ENCODE measurements around the gene CALR3.
A peak's percentile ranks its signal among the peaks of the same experiment; 100 is the strongest.
"Not testable (repeated sequence)": the region's sequence is repeated elsewhere in the genome, so short reads cannot be mapped to it uniquely, and the experiment has no call there.

CALR3 gene

GRCh38 chr19:16482745-16483144 is 13.2 kb downstream of the CALR3 start:
- H3K4me3 Mint-ChIP-seq = no peak overlapping the region
- H3K4me1 Mint-ChIP-seq = no peaks in the 10 kb centered on the region
- H3K36me3 Mint-ChIP-seq (ENCODE audit: low read depth) = no peaks in the 10 kb centered on the region
- no peak overlapping the region for H3K27ac Mint-ChIP-seq
- H3K9me3 Mint-ChIP-seq = no peaks in the 10 kb centered on the region
- no peaks in the 10 kb centered on the region for H3K27me3 Mint-ChIP-seq (ENCODE audit: low read depth)
- TF ChIP-seq CTCF (IDR thresholded peaks at IDR 0.05; ENCODE audit: unreplicated experiment in 3 of 3) = no peak

DNA sequence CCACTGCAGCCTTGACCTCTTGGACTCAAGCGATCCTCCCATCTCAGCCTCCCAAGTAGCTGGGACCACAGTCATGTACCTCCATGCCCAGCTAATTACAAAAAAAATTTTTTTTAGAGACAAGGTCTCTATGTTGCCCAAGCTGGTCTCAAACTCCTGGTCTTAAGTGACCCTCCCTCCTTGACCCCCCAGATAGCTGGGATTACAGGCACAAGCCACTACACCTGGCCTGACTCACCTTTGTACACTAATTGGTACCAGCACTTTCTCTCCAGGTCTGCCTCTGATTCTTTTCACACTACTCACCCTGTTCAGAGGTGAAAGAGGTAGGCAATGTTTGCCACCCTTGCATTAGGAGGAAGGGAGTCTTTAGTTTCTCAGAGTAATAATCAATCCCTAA is 18.7 kb downstream of the CALR3 start:
- no peak overlapping the region for H3K4me3 Mint-ChIP-seq
- no peak for TF ChIP-seq CTCF (IDR thresholded peaks at IDR 0.05; ENCODE audit: unreplicated experiment in 3 of 3)
- no peaks in the 10 kb centered on the region for H3K9me3 Mint-ChIP-seq
- H3K27ac Mint-ChIP-seq = peak overlapping the region in 1 of 3 experiments; percentile 57
- no peaks in the 10 kb centered on the region for H3K36me3 Mint-ChIP-seq (ENCODE audit: low read depth)
- H3K4me1 Mint-ChIP-seq = peaks cover 10% of the 10 kb centered on the region
- H3K27me3 Mint-ChIP-seq (ENCODE audit: low read depth) = no peaks in the 10 kb centered on the region

DNA sequence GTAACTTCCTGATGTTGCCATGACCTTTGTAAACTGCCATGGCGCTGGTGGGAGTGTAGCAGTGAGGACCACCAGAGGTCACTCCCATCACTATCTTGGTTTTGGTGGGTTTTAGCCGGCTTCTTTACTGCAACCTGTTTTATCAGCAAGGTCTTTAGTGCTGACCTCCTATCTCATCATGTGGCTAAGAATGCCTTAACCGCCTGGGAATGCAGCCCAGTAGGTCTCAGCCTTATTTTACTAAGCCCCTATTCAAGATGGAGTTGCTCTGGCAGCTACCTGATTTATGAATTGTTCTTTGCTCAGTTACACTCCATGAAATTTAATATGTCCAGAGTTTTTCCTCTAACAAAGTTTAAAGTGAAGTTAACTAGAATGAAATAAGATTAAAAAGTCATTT is 19.6 kb downstream of the CALR3 start:
- H3K36me3 Mint-ChIP-seq (ENCODE audit: low read depth) = no peaks in the 10 kb centered on the region
- H3K27me3 Mint-ChIP-seq (ENCODE audit: low read depth) = no peaks in the 10 kb centered on the region
- TF ChIP-seq CTCF (IDR thresholded peaks at IDR 0.05; ENCODE audit: unreplicated experiment in 3 of 3) = no peak
- peak overlapping the region in 1 of 3 experiments; percentile 30 for H3K4me3 Mint-ChIP-seq
- peaks cover 10% of the 10 kb centered on the region for H3K4me1 Mint-ChIP-seq
- H3K9me3 Mint-ChIP-seq = no peaks in the 10 kb centered on the region
- H3K27ac Mint-ChIP-seq = peak overlapping the region in 1 of 3 experiments; percentile 70

- no peaks in the 10 kb centered on the region for H3K36me3 Mint-ChIP-seq (ENCODE audit: low read depth)
- H3K27ac Mint-ChIP-seq = no peak overlapping the region
- no peaks in the 10 kb centered on the region for H3K27me3 Mint-ChIP-seq (ENCODE audit: low read depth)
- no peak for TF ChIP-seq CTCF (IDR thresholded peaks at IDR 0.05; ENCODE audit: unreplicated experiment in 3 of 3)
- H3K9me3 Mint-ChIP-seq = no peaks in the 10 kb centered on the region
- H3K4me1 Mint-ChIP-seq = peaks cover 30% of the 10 kb centered on the region
- peak overlapping the region; percentile 53 to 79 (median 64) for H3K4me3 Mint-ChIP-seq
Measured at GRCh38 chr19:16473875-16474392, 22.0 kb downstream of the CALR3 start.

DNA sequence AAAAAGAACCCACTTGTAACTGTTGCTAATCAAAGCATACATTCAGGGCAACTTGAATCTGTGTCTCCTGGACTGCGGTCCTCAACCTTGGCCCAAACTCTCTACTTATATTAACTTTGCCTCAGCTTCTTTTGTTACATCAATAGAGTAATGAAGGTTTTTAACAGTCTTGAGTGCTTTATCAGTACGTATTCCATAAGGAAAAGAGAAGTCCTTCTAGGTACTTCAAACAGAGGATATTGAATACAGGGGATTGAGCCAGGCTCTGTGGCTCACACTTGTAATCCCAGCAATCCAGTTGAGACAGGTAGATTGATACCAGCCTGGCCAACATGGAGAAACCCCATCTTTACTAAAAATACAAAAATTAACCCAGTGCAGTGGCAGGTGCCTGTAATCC is 23.0 kb downstream of the CALR3 start:
- Mint-ChIP-seq H3K4me3 (peak overlapping the region; percentile 62 to 78 (median 76)), H3K27ac (no peak overlapping the region), H3K4me1 (peaks cover 39% of the 10 kb centered on the region)

GRCh38 chr19:16472559-16472899 is 23.4 kb downstream of the CALR3 start:
- not testable (repeated sequence) for H3K27me3 Mint-ChIP-seq (ENCODE audit: low read depth); H3K9me3 Mint-ChIP-seq; H3K36me3 Mint-ChIP-seq (ENCODE audit: low read depth); H3K27ac Mint-ChIP-seq
- Mint-ChIP-seq H3K4me1 (peaks cover 43% of the 10 kb centered on the region), H3K4me3 (peak overlapping the region; percentile 86 to 92 (median 90))

More for the DNA sequence above, 23.0 kb downstream of the CALR3 start:
- no peaks in the 10 kb centered on the region for H3K36me3 Mint-ChIP-seq (ENCODE audit: low read depth)
- no peaks in the 10 kb centered on the region for H3K9me3 Mint-ChIP-seq
- TF ChIP-seq CTCF (IDR thresholded peaks at IDR 0.05; ENCODE audit: unreplicated experiment in 3 of 3) = no peak
- no peaks in the 10 kb centered on the region for H3K27me3 Mint-ChIP-seq (ENCODE audit: low read depth)
